Cardiac septum (tissue), 1 donor: ENCODE data around the gene CPLANE1. TPM values are rescaled to one million over a fixed set of nuclear protein-coding genes. Genes with fewer than 3 reads are reported as not detected.
"Not testable (repeated sequence)": the region's sequence is repeated elsewhere in the genome, so short reads cannot be mapped to it uniquely, and the experiment has no call there.

ENCODE experiments used
- DNase-seq: peaks from one replicate; pipeline ENCODE4 v3.0.0-alpha.2; 2020; ENCODE audit warnings: low spot score
- intact Hi-C: fragments of 100-400 bp; cut with DNase I; formaldehyde crosslinking; loops from one replicate; pipeline ENCODE4 v1.14.0; 2022
- total RNA-seq: library from RNA; stranded (reverse); fragmentation: NEBNext Ultra II Directional; extraction: Animal tissue kit (Norgen Biotek cat#: 25700); gene quantifications from one replicate; pipeline ENCODE4 v1.2.1, GENCODE V29; 2021
- donor health status: DM: no; HTN: no; CAD: no.

The CPLANE1 gene
- total RNA-seq, 1 donor from 2014 or later, result 9.9 TPM

DNA sequence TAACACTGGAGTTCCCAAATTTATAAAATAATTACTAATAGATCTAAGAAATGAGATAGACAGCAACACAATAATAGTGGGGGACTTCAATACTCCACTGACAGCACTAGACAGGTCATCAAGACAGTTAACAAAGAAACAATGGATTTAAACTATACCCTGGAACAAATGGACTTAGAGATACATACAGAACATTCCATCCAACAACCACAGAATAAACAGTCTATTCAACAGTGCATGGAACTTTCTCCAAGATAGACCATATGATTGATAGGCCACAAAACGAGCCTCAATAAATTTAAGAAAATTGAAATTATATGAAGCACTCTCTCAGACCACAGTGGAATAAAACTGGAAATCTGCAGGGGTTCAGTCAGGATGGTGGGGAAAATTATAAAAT is 163.2 kb downstream of the CPLANE1 start:
- DNase-seq, intact Hi-C loops: not testable (repeated sequence)

DNA sequence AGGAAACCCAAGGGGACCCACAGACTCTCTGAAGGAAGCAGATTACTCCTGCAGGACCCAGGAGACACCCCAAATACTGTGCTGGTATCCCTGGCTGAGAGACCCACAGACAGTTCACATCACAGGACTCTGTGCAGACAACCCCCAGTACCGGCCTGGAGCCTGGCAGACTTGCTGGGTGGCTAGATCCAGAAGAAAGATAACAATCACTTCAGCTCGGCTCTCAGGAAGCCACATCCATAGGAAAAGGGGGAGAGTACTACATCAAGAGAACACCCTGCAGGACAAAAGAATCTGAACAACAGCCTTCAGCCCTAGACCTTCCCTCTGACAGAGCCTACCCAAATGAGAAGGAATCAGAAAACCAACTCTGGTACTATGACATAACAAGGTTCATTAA is 166.2 kb downstream of the CPLANE1 start:
- DNase-seq, intact Hi-C loops: not testable (repeated sequence)

DNA sequence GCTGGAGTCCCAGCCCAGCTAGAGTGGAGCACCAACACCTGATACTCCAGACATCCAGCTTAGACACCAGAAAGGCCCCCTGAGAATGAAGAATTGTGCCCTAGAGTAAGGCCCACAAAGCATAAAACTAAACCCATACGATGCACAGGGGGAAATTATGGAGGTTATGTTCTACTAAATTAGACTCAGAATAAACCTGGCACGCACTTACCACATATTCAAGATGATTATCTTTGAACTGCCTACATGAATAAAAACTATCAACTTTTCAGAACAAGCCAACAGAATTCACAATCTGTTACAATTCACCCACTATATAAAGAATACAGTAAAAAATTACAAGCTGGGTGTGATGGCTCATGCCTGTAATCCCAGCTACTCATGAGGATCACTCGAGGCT is 168.5 kb downstream of the CPLANE1 start:
- no peak for DNase-seq
- intact Hi-C loops, result no loop called here

DNA sequence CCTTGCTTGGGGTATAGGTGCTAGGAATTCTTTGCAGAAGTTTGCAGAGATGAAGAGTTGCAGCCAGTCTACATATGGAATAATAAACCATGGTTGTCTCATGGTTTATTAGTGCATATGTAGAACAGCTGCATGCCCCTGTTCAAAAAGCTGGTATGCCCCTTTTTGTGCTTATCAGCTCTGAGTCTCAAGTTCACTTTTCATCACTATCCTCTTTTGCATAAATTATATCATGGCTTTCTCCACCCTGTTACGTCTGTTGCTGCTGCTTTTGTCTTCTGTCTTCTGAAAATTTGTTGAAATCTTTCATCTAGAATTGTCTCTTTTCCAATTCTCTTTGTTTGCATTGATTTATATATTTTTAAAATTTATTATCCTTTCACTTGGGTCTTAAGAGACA is 172.0 kb downstream of the CPLANE1 start:
- intact Hi-C loops, result no loop called here
- DNase-seq, result no peak

- intact Hi-C loops, result no loop called here
- no peak for DNase-seq
These were observed 173.7 kb downstream of the CPLANE1 start for GRCh38 chr5:37075399-37075950.

GRCh38 chr5:37071901-37072581 is 177.1 kb downstream of the CPLANE1 start:
- no peak for DNase-seq
- intact Hi-C loops, result no loop called here

DNA sequence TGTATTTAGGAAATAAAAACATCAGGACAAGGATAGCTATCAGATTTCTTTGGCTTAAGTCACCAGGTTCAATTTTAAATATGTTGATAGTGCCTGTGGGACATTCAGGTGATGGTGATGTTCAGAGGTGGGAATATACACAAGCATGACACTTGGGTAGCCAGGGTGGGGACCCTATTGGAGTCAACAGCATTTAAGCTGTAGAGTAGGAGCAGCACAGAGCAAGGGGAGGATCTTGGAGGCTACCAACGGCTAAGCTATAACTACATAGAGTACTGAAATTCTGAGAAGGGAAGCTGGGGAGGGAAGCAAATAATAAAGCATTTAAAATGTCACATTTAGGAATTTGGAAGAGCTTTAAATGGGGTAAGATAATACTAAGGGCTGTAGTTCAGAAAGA is 177.7 kb downstream of the CPLANE1 start:
- intact Hi-C loops, result no loop called here

DNA sequence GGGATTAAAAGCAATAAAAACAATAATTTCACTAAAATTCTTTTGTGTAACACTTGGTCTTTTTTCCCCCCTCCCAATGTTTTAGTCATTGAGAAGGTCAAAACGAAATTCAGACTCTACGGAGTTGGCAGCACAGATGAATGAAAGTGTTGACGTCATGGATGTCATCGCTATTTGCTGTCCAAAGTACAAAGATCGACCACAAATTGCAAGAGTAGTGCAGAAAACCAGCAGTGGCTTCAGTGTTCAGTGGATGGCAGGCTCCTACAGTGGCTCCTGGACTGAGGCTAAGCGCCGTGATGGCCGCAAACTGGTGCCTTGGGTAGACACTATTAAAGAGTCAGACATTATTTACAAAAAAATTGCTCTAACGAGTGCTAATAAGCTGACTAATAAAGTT is 184.7 kb downstream of the CPLANE1 start:
- DNase-seq, result no peak

More for the DNA sequence above, 177.7 kb downstream of the CPLANE1 start:
- DNase-seq, result no peak

DNA sequence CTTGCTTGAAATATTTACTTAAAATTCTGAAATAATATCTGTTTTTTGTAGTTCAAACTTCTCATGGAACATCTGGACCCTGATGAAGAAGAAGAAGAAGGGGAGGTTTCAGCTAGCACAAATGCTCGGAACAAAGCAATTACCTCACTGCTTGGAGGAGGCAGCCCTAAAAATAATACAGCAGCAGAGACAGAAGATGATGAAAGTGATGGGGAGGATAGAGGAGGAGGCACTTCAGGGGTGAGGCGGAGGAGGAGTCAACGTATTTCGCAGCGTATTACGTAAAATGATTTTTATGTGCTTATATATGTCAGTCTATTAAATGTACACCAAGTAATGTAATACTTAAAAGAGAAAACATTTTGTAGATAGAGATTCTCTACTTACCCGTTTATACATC is 185.4 kb downstream of the CPLANE1 start:
- intact Hi-C loops, result no loop called here
- no peak for DNase-seq

More for the DNA sequence above, 184.7 kb downstream of the CPLANE1 start:
- intact Hi-C loops, result no loop called here

GRCh38 chr5:37060030-37060429 is 189.1 kb downstream of the CPLANE1 start:
- DNase-seq, result no peak
- intact Hi-C loops, result no loop called here

DNA sequence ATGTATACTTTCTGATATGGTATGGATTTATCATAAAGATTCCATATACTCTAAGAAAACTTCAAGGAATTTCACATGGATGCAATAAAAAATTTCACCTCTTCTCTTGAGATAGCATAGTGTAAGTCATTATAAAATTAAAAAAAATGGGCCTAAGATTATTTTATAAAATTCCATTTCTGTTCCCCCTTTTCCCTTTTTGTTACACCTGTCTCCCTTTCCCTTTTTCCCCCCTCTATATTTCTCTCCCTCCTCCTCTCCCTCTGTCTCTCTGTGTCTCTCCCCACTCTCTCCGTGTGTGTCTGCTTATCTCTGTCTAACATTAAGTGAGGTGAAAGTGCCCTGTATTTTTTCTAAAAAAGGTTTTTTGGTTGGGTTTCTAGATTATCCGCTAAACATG is 192.4 kb downstream of the CPLANE1 start:
- intact Hi-C loops, result no loop called here
- DNase-seq, result no peak

Other genes starting within 250 kb of the CPLANE1 start
- gene NUP155, start 121.7 kb upstream of the CPLANE1 start, total RNA-seq, result 11.5 TPM
- 16.0 TPM for gene WDR70, start 129.9 kb upstream of the CPLANE1 start, total RNA-seq